ENCODE measurements around the gene TRAF3IP1. TPM values are rescaled to one million over a fixed set of nuclear protein-coding genes. Genes with fewer than 3 reads are reported as not detected.

The TRAF3IP1 gene
- total and polyA plus RNA-seq, 2 of the 13 experiments (the other 11 are each of a cell fraction or from before 2014, with no cell fraction given) = 4.1 to 12.9 TPM

DNA sequence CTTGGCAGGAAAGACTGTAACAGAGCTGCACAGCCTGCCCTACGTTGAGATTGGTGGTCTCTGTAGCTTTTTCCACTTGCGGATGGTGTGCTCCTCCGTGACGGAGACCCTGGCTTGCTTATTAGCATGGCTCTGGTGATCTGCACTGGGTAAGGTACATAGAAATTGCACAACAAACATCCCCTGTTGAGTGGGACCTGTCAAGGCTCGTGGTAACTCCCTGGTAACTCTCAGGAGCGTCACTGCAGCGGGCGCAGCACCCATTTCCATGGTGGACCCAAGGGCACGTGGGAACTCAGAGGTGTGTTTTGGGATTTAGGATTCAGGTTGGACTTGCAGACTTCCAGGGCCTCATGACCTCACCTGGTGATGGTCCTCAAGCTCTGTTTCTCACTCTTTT lies 1.1 kb downstream of the TRAF3IP1 start (continued):
- TF ChIP-seq, protein P1, sequence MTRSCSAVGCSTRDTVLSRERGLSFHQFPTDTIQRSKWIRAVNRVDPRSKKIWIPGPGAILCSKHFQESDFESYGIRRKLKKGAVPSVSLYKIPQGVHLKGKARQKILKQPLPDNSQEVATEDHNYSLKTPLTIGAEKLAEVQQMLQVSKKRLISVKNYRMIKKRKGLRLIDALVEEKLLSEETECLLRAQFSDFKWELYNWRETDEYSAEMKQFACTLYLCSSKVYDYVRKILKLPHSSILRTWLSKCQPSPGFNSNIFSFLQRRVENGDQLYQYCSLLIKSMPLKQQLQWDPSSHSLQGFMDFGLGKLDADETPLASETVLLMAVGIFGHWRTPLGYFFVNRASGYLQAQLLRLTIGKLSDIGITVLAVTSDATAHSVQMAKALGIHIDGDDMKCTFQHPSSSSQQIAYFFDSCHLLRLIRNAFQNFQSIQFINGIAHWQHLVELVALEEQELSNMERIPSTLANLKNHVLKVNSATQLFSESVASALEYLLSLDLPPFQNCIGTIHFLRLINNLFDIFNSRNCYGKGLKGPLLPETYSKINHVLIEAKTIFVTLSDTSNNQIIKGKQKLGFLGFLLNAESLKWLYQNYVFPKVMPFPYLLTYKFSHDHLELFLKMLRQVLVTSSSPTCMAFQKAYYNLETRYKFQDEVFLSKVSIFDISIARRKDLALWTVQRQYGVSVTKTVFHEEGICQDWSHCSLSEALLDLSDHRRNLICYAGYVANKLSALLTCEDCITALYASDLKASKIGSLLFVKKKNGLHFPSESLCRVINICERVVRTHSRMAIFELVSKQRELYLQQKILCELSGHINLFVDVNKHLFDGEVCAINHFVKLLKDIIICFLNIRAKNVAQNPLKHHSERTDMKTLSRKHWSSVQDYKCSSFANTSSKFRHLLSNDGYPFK (CRISPR knock-in tag; IDR thresholded peaks at IDR 0.05; ENCODE audit: borderline replicate concordance) = no peak
- TF ChIP-seq, protein P2, sequence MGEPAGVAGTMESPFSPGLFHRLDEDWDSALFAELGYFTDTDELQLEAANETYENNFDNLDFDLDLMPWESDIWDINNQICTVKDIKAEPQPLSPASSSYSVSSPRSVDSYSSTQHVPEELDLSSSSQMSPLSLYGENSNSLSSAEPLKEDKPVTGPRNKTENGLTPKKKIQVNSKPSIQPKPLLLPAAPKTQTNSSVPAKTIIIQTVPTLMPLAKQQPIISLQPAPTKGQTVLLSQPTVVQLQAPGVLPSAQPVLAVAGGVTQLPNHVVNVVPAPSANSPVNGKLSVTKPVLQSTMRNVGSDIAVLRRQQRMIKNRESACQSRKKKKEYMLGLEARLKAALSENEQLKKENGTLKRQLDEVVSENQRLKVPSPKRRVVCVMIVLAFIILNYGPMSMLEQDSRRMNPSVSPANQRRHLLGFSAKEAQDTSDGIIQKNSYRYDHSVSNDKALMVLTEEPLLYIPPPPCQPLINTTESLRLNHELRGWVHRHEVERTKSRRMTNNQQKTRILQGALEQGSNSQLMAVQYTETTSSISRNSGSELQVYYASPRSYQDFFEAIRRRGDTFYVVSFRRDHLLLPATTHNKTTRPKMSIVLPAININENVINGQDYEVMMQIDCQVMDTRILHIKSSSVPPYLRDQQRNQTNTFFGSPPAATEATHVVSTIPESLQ (CRISPR knock-in tag; conservative IDR thresholded peaks at IDR 0.05) = no peak
- TF ChIP-seq KDM2A (CRISPR knock-in tag; IDR thresholded peaks at IDR 0.05; ENCODE audit: borderline replicate concordance, low read depth) (0 out of 2 replicates have a peak, but pooled peaks have one; percentile 21), TBP (CRISPR knock-in tag; IDR thresholded peaks at IDR 0.05) (no peak), TBX2 (CRISPR knock-in tag; IDR thresholded peaks at IDR 0.05; ENCODE audit: borderline replicate concordance) (0 out of 2 replicates have a peak, but pooled peaks have one; percentile 62), CEBPG (CRISPR knock-in tag; IDR thresholded peaks at IDR 0.05) (peak; percentile 65), CHD2 (IDR thresholded peaks at IDR 0.05; ENCODE audit: low read depth, low read length) (no peak), CCDC6 (CRISPR knock-in tag; IDR thresholded peaks at IDR 0.05) (0 out of 2 replicates have a peak, but pooled peaks have one; percentile 1), SPEN (CRISPR knock-in tag; IDR thresholded peaks at IDR 0.05; ENCODE audit: low read depth) (no peak), YEATS4 (CRISPR knock-in tag; IDR thresholded peaks at IDR 0.05; ENCODE audit: borderline replicate concordance) (no peak), AKAP8 (CRISPR knock-in tag; IDR thresholded peaks at IDR 0.05) (no peak), ZNF891 (CRISPR knock-in tag; IDR thresholded peaks at IDR 0.05) (0 out of 2 replicates have a peak, but pooled peaks have one; percentile 41), MAFG (CRISPR knock-in tag; IDR thresholded peaks at IDR 0.05) (no peak), ZNF776 (CRISPR knock-in tag; IDR thresholded peaks at IDR 0.05) (no peak)
- TF ChIP-seq, protein P3, sequence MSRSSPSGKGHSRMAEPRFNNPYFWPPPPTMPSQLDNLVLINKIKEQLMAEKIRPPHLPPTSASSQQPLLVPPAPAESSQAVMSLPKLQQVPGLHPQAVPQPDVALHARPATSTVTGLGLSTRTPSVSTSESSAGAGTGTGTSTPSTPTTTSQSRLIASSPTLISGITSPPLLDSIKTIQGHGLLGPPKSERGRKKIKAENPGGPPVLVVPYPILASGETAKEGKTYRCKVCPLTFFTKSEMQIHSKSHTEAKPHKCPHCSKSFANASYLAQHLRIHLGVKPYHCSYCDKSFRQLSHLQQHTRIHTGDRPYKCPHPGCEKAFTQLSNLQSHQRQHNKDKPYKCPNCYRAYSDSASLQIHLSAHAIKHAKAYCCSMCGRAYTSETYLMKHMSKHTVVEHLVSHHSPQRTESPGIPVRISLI (CRISPR knock-in tag; IDR thresholded peaks at IDR 0.05; ENCODE audit: borderline replicate concordance) = no peak
- TF ChIP-seq, protein P4, sequence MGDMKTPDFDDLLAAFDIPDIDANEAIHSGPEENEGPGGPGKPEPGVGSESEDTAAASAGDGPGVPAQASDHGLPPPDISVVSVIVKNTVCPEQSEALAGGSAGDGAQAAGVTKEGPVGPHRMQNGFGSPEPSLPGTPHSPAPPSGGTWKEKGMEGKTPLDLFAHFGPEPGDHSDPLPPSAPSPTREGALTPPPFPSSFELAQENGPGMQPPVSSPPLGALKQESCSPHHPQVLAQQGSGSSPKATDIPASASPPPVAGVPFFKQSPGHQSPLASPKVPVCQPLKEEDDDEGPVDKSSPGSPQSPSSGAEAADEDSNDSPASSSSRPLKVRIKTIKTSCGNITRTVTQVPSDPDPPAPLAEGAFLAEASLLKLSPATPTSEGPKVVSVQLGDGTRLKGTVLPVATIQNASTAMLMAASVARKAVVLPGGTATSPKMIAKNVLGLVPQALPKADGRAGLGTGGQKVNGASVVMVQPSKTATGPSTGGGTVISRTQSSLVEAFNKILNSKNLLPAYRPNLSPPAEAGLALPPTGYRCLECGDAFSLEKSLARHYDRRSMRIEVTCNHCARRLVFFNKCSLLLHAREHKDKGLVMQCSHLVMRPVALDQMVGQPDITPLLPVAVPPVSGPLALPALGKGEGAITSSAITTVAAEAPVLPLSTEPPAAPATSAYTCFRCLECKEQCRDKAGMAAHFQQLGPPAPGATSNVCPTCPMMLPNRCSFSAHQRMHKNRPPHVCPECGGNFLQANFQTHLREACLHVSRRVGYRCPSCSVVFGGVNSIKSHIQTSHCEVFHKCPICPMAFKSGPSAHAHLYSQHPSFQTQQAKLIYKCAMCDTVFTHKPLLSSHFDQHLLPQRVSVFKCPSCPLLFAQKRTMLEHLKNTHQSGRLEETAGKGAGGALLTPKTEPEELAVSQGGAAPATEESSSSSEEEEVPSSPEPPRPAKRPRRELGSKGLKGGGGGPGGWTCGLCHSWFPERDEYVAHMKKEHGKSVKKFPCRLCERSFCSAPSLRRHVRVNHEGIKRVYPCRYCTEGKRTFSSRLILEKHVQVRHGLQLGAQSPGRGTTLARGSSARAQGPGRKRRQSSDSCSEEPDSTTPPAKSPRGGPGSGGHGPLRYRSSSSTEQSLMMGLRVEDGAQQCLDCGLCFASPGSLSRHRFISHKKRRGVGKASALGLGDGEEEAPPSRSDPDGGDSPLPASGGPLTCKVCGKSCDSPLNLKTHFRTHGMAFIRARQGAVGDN (CRISPR knock-in tag; IDR thresholded peaks at IDR 0.05) = no peak; the same call in 1 of the 2 replicates
- TF ChIP-seq, protein P5, sequence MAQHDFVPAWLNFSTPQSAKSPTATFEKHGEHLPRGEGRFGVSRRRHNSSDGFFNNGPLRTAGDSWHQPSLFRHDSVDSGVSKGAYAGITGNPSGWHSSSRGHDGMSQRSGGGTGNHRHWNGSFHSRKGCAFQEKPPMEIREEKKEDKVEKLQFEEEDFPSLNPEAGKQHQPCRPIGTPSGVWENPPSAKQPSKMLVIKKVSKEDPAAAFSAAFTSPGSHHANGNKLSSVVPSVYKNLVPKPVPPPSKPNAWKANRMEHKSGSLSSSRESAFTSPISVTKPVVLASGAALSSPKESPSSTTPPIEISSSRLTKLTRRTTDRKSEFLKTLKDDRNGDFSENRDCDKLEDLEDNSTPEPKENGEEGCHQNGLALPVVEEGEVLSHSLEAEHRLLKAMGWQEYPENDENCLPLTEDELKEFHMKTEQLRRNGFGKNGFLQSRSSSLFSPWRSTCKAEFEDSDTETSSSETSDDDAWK (CRISPR knock-in tag; IDR thresholded peaks at IDR 0.05) = no peak
- TF ChIP-seq, protein P6, sequence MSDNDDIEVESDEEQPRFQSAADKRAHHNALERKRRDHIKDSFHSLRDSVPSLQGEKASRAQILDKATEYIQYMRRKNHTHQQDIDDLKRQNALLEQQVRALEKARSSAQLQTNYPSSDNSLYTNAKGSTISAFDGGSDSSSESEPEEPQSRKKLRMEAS (IDR thresholded peaks at IDR 0.05) = 0 out of 2 replicates have a peak, but pooled peaks have one; percentile 7
